ENCODE data around the gene ALAS1.
"Not testable (repeated sequence)": the region's sequence is repeated elsewhere in the genome, so short reads cannot be mapped to it uniquely, and the experiment has no call there.

The ALAS1 gene

GRCh38 chr3:52177701-52178042 lies 20.3 kb upstream of the ALAS1 start:
- no peak for DNase-seq

- DNase-seq = not testable (repeated sequence)
These were observed 19.8 kb upstream of the ALAS1 start for GRCh38 chr3:52178126-52178525.

GRCh38 chr3:52178537-52178936 lies 19.4 kb upstream of the ALAS1 start:
- no peak for DNase-seq

- no peak for DNase-seq
These were observed 16.4 kb upstream of the ALAS1 start for GRCh38 chr3:52181543-52181942.

- no peak for DNase-seq
These were observed 15.8 kb upstream of the ALAS1 start for GRCh38 chr3:52182196-52182595.

DNA sequence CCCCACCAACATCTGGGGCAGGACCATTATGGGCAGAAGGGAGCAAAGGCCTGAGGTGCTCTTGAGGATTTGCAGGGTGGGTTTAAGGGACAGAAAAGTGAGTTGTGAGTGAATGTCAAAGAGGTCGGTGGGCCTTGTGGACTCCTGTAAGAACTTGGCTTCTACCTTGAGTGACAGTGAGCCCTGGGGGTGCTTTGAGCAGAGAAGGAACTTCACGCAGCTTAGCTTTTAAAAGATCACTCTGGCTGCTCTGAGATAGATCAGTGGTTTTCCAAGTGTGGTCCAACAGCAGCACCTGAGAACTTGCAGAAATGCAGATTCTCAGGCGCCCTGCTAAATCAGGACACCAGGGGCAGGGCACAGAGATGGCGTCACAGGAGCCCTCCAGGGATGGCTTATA lies 15.3 kb upstream of the ALAS1 start:
- no peak for DNase-seq

DNA sequence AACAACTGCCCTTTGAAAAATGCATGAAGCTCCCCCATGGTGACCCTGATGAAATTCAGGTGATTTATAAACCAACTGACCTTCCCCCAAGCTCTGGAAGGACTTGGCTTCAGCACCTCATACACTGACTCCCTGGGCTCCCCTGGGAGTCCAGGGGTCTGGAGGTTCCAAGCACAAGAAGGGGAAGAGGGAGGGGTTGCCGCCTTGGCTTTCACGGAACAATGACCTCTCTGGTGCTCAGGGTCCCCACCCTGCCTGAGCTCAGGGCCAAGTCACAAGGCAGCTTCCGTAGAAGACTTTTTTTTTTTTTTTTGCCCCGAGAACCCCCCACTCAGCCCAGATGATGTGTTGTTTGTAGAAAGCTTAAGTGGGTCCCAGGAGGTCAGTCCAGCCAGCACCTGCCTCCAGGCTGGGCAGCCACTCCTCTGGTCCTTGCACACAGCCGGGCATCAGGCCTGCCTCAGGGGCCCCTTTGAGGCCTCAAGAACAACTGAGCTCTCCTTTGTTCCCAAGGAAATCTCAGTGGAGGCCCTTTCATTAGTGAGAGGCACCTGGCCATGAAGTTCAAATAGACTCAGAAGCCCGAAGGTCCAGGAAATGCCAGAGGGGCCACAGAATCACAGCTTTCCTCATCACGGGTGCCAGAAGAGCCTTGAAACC lies 14.0 kb upstream of the ALAS1 start:
- DNase-seq = no peak

DNA sequence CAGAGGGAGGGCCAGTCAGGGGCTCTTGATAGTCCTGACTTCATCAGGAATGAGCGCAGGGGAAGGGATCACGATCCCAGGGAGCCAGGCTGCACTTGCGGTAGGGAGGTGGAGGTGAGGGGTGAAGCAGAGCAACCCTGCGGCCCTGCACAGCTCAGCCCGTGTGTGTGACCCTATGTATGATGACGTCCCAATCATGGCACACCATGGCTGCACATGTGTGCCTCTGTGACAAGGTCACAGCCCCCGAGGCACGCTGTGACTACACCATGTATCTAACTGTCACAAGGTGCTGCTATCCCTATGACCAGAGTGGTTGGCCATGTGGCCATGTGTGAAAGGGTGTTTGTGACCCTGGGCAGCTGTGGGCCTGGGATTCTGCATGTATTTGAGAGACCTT lies 13.3 kb upstream of the ALAS1 start:
- no peak for DNase-seq

GRCh38 chr3:52185311-52185710 lies 12.6 kb upstream of the ALAS1 start:
- no peak for DNase-seq

DNA sequence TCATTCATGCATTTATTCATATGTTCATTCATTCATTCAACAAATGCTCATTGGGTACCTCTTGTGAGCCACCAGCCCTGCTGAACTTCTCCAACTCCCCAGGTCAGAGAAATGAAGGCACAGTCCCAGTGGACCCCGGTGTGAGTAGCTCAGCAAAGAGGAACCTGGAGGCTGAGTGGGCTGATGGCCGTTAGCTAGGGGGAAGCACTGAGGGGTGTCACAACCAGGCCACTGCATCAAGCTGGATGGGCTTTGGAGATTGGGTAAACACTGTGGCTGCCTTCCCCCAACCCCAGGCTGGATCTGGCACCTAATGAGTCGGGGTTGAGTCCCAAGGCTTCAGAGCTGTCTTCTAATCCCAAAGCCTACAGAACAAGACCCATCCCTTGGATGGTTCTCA lies 12.1 kb upstream of the ALAS1 start:
- no peak for DNase-seq

DNA sequence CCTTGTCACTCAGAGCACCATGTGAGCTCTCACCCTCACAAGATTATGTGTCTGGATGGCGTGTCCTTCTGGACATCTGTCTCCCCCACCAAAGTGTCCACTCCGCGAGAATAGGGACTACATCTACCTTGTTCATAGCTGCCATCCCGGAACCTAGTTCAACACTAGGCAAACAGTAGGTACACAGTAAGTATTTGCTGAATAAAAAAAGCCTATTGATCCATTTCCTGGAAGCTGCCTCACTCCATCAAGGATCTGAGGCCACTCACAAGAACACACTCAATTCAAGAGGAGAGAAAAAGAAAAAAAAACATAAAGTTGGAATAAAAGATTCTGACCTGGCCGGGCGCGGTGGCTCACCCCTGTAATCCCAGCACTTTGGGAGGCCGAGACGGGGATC lies 11.2 kb upstream of the ALAS1 start:
- DNase-seq = no peak

- no peak for DNase-seq
These were observed 9.4 kb upstream of the ALAS1 start for GRCh38 chr3:52188556-52188955.

GRCh38 chr3:52190294-52191074 lies 7.5 kb upstream of the ALAS1 start:
- no peak for DNase-seq

GRCh38 chr3:52191663-52192062 lies 6.3 kb upstream of the ALAS1 start:
- DNase-seq = no peak

DNA sequence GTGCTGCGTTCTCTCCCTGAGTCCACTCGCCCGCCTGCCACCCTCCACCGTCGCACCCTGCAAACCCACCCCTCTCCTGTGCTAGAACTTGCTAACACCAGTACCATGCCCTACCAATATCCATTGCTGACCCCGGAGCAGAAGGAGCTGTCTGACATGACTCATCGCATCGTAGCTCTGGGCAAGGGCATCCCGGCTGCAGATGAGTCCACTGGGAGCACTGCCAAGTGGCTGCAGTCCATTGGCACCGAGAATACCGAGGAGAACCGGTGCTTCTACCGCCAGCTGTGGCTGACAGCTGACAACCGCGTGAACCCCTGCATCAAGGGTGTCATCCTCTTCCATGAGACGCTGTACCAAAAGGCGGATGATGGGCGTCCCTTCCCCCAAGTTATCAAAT lies 4.9 kb upstream of the ALAS1 start:
- no peak for DNase-seq

GRCh38 chr3:52194485-52195290 lies 3.3 kb upstream of the ALAS1 start:
- no peak for DNase-seq

- DNase-seq = no peak
These were observed 2.7 kb upstream of the ALAS1 start for GRCh38 chr3:52195291-52195597.

DNA sequence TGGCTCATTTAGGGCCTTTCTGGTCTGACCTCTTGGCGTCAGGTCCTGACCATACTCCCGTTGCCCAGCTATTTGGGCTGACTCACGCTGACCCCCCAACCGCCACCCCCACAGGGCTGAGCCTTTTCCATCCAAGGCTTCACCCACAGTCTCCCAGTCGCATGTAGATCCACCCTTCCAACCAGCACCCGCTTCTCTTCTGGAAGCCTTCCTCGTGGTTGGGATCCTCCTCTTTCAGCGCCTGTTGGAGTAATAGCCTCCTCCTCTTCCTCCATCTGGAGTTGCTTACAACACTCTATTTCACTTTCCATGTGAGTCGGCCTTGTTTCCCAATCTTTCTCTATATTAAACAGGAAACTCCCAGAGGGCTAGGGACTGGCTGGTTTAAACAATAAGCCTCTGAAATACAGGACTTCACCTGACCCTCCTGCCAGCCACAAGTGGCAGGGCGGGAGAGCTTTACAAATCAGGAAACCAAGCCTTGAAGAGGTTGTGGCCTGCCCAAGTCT lies 2.1 kb upstream of the ALAS1 start:
- no peak for DNase-seq

GRCh38 chr3:52196977-52197376 lies 983 bp upstream of the ALAS1 start:
- DNase-seq = no peak

DNA sequence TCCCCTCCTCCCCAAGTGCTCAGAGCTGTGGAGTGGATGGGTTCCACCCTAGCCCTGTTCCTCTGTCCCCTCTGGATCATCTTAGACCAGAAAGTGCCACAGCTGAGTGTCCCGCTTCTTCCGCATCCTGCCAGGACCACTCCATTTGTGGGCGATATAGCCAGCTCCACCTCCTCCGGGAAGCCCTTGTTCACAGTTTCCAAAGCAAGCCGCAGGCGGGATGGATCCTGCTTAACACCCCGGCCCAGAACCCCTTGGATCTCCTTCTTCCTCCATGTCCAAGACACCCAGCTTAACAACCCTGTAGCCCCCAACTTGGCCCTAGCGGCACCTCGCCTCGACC lies 490 bp upstream of the ALAS1 start:
- DNase-seq = no peak

GRCh38 chr3:52198643-52199608 lies 966 bp downstream of the ALAS1 start:
- no peak for DNase-seq

DNA sequence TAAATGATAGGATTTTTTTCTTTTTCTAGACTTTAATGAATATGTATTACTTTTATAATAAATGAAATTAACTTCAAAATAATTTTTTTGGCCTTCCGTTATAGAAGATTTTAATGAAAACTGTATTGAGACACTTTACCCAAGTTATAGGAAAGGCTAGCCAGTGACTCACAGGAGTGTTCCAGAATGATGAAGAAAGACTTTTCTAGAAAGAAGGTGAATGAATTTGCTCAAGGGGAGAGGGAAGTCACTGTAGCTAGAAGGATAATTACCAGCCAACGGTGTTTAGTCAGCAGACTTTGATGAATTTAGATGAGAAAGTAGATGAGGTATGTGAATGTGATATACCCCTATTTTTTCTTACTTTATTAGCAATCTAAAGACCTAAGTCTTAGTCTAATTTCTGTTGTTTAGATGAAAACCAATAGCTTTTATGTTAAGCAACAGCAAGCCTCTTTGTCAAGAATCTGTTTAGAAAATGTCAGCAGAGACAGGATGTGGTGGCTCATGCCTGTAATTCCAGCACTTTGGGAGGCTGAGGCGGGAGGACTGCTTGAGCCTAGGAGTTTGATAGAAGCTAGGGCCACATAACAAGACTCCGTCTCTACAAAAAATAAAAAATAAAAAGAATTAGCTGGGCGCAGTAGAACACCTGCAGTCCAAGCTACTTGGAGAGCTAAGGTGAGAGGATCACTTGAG lies 3.2 kb downstream of the ALAS1 start:
- no peak for DNase-seq
